ENCODE results near the gene LRIG1. TPM values are rescaled to one million over a fixed set of nuclear protein-coding genes. Genes with fewer than 3 reads are reported as not detected.

Gene LRIG1
- total RNA-seq, 1 donor, result 14.1 TPM

DNA sequence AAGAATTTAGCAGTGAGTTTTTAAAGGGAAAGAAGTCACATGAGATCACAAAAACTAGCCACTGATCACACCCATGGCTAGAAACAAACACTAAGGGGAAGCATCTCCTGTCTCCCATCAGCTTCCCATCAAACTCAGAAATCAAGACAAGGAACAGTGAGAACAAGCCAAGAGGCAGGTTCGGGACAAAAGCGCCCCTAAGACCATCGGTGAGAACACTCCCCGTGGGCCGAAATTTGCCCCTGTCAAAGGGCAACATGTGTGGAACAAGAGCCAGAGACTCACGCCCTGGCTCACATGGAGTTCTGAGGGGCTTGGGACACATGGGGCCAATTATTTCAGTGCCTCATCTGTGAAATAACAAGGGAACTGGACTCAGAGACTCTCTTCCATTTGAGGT is 49.1 kb downstream of the LRIG1 start:
- Histone ChIP-seq H2AFZ (ENCODE audit: low read length) (no peak overlapping the region), H3K9me3 (ENCODE audit: low read depth, low read length) (no peaks in the 10 kb centered on the region), H3K27ac (ENCODE audit: low read depth, low read length) (no peak overlapping the region), H3K36me3 (ENCODE audit: insufficient read depth, low read length) (no peaks in the 10 kb centered on the region), H3K79me2 (ENCODE audit: insufficient read depth, low read length) (no peaks in the 10 kb centered on the region), H3K4me1 (ENCODE audit: insufficient read depth, low read length) (peaks cover 12% of the 10 kb centered on the region), H4K20me1 (ENCODE audit: insufficient read depth, low read length) (no peaks in the 10 kb centered on the region), H3K27me3 (ENCODE audit: insufficient read depth, low read length) (no peaks in the 10 kb centered on the region), H3K4me3 (ENCODE audit: insufficient read depth, low read length) (no peak overlapping the region), H3K4me2 (ENCODE audit: insufficient read depth, low read length) (no peak overlapping the region)
- TF ChIP-seq CTCF (IDR thresholded peaks at IDR 0.05; ENCODE audit: extremely low read depth, low read depth, low read length), result no peak
- no peak for DNase-seq (ENCODE audit: insufficient read length, low spot score, missing footprints)

- H3K9me3 ChIP-seq (ENCODE audit: low read depth, low read length), result no peaks in the 10 kb centered on the region
- no peaks in the 10 kb centered on the region for H3K79me2 ChIP-seq (ENCODE audit: insufficient read depth, low read length)
- DNase-seq (ENCODE audit: insufficient read length, low spot score, missing footprints), result peak; percentile 64
- H3K4me1 ChIP-seq (ENCODE audit: insufficient read depth, low read length), result peaks cover 10% of the 10 kb centered on the region
- peak overlapping the region; percentile 43 for H3K4me2 ChIP-seq (ENCODE audit: insufficient read depth, low read length)
- no peaks in the 10 kb centered on the region for H3K27me3 ChIP-seq (ENCODE audit: insufficient read depth, low read length)
- H3K36me3 ChIP-seq (ENCODE audit: insufficient read depth, low read length), result no peaks in the 10 kb centered on the region
- no peaks in the 10 kb centered on the region for H4K20me1 ChIP-seq (ENCODE audit: insufficient read depth, low read length)
- no peak overlapping the region for H2AFZ ChIP-seq (ENCODE audit: low read length)
- no peak for TF ChIP-seq CTCF (IDR thresholded peaks at IDR 0.05; ENCODE audit: extremely low read depth, low read depth, low read length)
- H3K27ac ChIP-seq (ENCODE audit: low read depth, low read length), result no peak overlapping the region
- H3K4me3 ChIP-seq (ENCODE audit: insufficient read depth, low read length), result peak overlapping the region; percentile 18
Observed at GRCh38 chr3:66450390-66451022, 50.3 kb downstream of the LRIG1 start.

DNA sequence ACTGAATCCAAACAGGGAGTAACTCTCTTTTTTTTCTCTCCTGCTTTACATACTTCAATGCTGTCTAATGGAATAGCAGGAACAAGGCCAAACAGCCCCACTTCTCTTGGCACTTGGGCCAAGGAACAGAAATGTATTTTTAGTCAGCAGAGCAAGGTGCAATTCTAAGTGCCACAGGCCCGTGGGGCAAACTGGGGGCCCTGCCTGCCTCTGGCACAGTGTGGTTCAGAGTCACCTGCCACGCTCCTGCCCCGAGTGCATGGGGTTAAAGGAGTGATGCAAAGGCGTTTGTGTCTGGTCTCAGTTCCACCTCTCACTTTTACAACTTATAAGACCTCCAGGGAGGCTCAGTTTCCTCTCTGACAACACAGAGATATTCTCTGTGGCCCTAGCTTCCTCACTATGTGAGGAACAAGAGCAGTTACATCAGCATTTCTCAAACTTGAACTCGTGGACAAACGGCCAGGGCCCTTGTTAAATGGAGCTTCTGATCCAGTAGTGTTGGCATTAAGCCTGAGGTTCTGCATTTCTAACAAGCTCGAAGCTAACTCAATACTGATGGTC is 51.3 kb downstream of the LRIG1 start:
- Histone ChIP-seq H3K4me3 (ENCODE audit: insufficient read depth, low read length) (no peak overlapping the region), H3K27me3 (ENCODE audit: insufficient read depth, low read length) (no peaks in the 10 kb centered on the region), H4K20me1 (ENCODE audit: insufficient read depth, low read length) (no peaks in the 10 kb centered on the region), H3K27ac (ENCODE audit: low read depth, low read length) (no peak overlapping the region), H3K79me2 (ENCODE audit: insufficient read depth, low read length) (no peaks in the 10 kb centered on the region), H2AFZ (ENCODE audit: low read length) (no peak overlapping the region), H3K9me3 (ENCODE audit: low read depth, low read length) (no peaks in the 10 kb centered on the region), H3K36me3 (ENCODE audit: insufficient read depth, low read length) (no peaks in the 10 kb centered on the region), H3K4me2 (ENCODE audit: insufficient read depth, low read length) (no peak overlapping the region), H3K4me1 (ENCODE audit: insufficient read depth, low read length) (peaks cover 10% of the 10 kb centered on the region)
- no peak for TF ChIP-seq CTCF (IDR thresholded peaks at IDR 0.05; ENCODE audit: extremely low read depth, low read depth, low read length)
- no peak for DNase-seq (ENCODE audit: insufficient read length, low spot score, missing footprints)

DNA sequence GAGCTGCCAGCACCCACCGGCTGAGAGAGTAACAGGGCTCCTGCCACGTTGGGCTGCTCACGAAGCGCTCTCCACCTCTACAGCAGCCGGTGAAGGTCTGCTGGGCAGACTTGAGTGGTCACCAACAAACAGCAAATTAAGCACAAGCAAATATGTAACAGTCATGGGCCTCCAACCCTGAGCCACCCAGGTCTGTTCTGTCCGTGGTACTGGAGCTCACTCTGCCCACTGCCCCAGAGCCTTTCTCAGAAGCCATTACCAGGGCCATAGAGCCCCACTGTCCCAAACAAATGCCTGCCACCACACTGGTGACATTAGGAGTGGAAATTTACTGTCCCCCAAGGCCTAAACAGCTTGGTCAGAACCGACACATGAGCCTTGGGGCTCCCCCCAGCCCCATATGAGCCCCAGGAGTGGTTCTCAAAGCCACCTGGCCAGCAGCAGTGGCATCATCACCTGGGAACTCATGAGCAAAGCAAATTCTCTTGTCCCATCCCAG is 56.6 kb downstream of the LRIG1 start:
- TF ChIP-seq CTCF (IDR thresholded peaks at IDR 0.05; ENCODE audit: extremely low read depth, low read depth, low read length), result no peak
- no peak overlapping the region for H3K4me3 ChIP-seq (ENCODE audit: insufficient read depth, low read length)
- H3K27ac ChIP-seq (ENCODE audit: low read depth, low read length), result no peak overlapping the region
- H3K79me2 ChIP-seq (ENCODE audit: insufficient read depth, low read length), result no peaks in the 10 kb centered on the region
- peaks cover 30% of the 10 kb centered on the region for H3K4me1 ChIP-seq (ENCODE audit: insufficient read depth, low read length)
- no peak overlapping the region for H2AFZ ChIP-seq (ENCODE audit: low read length)
- H3K9me3 ChIP-seq (ENCODE audit: low read depth, low read length), result no peaks in the 10 kb centered on the region
- H3K4me2 ChIP-seq (ENCODE audit: insufficient read depth, low read length), result no peak overlapping the region
- H3K27me3 ChIP-seq (ENCODE audit: insufficient read depth, low read length), result no peaks in the 10 kb centered on the region
- H4K20me1 ChIP-seq (ENCODE audit: insufficient read depth, low read length), result no peaks in the 10 kb centered on the region
- no peaks in the 10 kb centered on the region for H3K36me3 ChIP-seq (ENCODE audit: insufficient read depth, low read length)
- DNase-seq (ENCODE audit: insufficient read length, low spot score, missing footprints), result peak; percentile 37

Measured in osteoblast (primary cell).